IPS-NIHi11 (cell line): ENCODE measurements around the gene ABCF2.
A peak's percentile ranks its signal among the peaks of the same experiment; 100 is the strongest.

ENCODE experiments used
- DNase-seq: peaks from one replicate; pipeline ENCODE4 v3.0.0; 2012; ENCODE audit warnings: mixed read lengths, low spot score

The ABCF2 gene

GRCh38 chr7:151242159-151243044 lies 15.4 kb upstream of the ABCF2 start:
- no peak for DNase-seq

DNA sequence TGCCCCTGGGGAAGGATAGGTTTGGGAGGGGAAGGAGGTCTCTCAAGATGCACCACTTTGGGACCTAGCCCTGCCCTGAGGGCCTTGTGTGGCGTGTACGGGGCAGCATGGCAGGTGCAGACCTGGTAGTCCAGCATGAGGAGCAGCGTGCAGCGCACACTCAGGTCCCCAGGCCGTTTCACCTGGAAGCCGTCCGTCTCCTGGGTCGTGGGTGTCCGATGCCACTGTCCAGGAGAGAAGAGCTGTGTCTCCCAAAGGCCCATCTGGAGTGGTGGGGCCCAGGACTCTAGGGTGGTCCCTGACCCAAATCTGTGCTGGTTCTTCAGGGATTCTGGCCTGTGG lies 14.7 kb upstream of the ABCF2 start:
- no peak for DNase-seq

GRCh38 chr7:151240942-151241754 lies 14.1 kb upstream of the ABCF2 start:
- no peak for DNase-seq

GRCh38 chr7:151240536-151240935 lies 13.5 kb upstream of the ABCF2 start:
- DNase-seq: no peak

DNA sequence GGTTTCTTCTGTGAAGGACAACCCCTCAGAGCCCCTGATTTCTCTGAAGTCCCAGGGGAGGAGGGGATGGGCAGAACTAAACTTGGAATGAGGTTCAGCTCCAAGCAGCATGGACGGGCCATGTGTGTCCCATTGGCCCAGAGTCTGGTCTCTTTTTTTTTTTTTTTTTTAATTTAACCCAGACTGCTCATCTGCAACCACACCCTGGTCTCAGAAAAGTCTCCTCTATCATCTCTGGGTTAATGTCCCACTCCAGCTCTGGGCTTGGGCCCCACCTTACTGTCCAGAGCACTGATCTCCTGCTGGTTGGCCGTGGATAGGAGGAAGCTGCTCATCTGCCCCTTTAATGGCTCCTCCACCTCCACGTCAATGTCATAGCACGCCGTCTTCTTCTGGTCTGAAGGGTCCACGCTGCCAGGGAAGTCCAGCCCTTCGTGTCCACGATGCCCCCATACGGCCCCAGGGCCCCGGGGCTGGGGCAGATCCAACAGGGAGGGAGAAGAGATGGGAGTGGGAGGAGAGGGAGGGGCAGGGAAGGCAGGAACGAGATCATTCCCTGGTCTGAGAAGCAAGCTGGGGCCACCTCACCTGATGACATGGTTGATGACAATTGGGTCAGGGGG lies 12.9 kb upstream of the ABCF2 start:
- no peak for DNase-seq

- DNase-seq: no peak
Observed at GRCh38 chr7:151238924-151239836, 12.2 kb upstream of the ABCF2 start.

- DNase-seq: no peak
Observed at GRCh38 chr7:151238190-151238810, 11.3 kb upstream of the ABCF2 start.

- DNase-seq: no peak
Observed at GRCh38 chr7:151237244-151238189, 10.5 kb upstream of the ABCF2 start.

DNA sequence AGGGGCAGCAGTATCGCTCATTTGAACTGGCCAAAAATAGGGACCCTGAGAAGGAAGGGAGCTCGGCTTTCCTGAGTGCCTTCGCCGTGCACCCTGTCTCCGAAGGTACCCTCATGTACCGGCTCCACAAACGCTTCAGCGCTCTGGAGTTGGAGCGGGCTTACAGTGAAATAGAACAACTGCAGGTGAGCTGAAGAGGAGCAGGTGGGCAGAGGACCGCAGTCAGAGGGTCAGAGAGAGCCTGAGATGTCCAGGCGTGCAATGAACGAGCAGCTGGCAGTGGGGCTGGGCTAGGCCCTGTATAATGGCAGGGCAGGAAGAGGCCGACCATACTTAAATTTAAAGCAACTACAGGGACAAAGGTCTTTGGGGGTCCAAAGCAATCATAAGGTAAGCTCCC lies 9.4 kb upstream of the ABCF2 start:
- DNase-seq: no peak

DNA sequence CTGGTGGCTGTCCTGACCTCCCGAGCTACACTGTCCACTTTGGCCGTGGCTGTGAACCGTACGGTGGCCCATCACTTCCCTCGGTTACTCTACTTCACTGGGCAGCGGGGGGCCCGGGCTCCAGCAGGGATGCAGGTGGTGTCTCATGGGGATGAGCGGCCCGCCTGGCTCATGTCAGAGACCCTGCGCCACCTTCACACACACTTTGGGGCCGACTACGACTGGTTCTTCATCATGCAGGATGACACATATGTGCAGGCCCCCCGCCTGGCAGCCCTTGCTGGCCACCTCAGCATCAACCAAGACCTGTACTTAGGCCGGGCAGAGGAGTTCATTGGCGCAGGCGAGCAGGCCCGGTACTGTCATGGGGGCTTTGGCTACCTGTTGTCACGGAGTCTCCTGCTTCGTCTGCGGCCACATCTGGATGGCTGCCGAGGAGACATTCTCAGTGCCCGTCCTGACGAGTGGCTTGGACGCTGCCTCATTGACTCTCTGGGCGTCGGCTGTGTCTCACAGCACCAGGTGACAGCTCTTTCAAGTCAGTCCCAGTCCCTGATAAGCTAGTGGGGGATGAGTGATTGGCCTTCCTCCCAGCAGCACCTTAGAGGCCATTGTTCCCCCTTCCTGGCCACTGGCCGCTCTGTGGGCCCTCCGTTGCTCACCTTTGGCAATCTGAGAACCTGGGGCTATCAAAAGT lies 8.2 kb upstream of the ABCF2 start:
- DNase-seq: no peak

- no peak for DNase-seq
Observed at GRCh38 chr7:151233804-151234203, 6.8 kb upstream of the ABCF2 start.

GRCh38 chr7:151232917-151233701 lies 6.1 kb upstream of the ABCF2 start:
- peak; percentile 41 for DNase-seq

DNA sequence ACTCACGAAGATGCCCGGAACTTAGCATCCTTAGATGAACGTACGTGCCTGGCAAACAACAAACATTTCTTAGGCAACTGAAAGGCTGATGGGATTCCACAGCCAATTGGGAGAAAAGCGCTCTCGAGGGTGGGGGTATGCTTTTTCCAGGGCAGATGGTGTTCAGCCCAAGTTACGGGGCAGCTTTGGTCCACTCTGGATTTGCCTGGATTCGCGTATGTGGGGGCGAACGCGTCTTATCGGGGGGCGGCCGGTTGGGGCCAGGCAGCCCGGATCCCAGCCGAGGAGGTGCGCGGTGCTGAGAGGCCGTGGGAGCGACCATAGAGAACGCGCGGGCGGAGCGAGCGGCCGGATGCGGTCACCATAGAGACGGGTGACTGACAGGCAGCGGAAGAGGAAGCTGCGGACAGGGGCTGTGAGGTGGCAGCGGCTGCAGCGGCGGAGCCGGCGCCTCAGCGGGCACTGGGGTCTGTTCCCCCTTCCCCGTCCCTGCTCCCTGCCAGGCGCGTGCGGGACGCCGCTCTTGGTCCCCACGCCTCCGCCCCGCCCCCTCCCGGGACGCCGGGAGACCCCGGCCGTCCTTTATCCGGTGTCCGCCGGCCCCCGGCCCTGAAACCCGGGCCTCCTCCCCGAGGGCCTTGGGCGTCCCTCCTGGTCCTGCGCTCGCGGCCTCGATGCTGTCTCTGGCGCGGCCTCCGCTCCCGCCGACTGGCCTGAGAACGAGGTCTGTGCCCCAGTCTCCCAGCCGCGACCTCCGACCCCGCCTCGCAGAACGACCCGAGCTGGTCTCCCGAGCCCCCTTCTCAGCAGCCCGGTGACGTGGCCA lies 5.3 kb upstream of the ABCF2 start, which contains the start of gene CHPF2:
TSS of gene CHPF2 (plus strand) at position 393 of the 826 bp plus-strand sequence. CDS start 1,529 bp downstream, outside the sequence.
- peak; percentile 96 for DNase-seq

DNA sequence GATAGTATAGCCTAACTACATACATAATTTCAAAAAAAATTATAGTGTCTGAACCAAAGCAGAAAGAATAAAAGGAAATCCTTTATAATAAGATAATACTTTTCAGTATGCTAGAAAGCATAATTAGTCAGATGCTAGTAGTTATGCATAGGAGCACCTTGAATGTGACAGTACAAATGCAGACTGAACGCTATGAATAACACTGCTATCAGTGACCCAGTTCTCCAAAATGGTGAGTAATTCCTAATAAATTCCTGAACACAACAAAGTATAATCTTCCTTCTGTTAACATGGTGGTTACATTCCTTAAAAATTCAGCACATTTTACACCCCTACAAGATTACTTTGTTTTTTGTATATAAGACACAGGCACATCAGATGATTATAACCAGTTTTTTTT lies 4.1 kb upstream of the ABCF2 start:
- DNase-seq: no peak

GRCh38 chr7:151229249-151229648 lies 2.2 kb upstream of the ABCF2 start:
- DNase-seq: no peak

GRCh38 chr7:151228024-151228866 lies 1.2 kb upstream of the ABCF2 start:
- DNase-seq: no peak

DNA sequence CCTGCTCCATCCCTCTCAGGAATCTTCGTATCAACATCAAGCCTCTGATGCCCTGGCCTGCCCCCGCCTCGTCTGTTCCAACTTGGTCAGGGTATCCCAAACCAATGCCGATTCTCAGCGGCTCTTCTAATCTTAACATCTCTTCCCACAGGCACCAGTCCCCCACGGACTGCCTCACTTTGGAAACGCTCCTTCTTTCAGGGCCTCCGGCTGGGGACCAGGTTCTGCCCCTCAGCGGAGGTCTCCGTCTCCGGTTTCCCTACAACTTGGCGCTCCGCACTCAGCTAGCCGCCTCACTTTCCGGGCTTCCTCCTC lies 488 bp downstream of the ABCF2 start:
- no peak for DNase-seq
